AG09319 (cell line): Measurements from ENCODE around the gene SLC28A1.
A peak's percentile ranks its signal among the peaks of the same experiment; 100 is the strongest.

Source experiments
- DNase-seq: peaks from one replicate; pipeline ENCODE4 v3.0.0-alpha.2; 2010; ENCODE audit warnings: low read depth; ENCODE audit errors: extremely low read depth
- CTCF ChIP-seq: IDR thresholded peaks from 2 replicates; pipeline ENCODE4 v1.5.1; 2011; ENCODE audit warnings: low read depth, mild to moderate bottlenecking, inconsistent platforms, low read length, moderate library complexity

Gene SLC28A1

DNA sequence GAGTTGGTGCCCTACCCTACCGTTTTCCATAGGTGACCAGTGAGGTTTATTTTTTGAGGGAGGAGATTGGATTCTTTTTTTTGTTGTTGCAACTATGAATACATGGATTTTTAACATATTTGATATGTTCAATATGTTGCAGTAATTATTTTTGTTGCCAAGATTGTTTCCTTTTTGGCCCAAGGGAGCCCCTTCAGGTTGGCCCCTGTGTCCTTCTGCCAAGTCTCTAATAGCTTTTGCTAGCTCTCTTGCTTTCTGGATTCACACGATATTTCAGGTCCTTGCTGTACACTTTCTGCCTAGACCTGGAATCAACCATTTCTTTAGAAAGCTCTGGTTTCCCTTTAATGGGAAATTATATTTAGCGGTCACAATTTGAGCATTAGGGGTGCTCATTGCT, 22.7 kb upstream of the SLC28A1 start:
- DNase-seq = no peak
- TF ChIP-seq CTCF = no peak

GRCh38 chr15:84862214-84862975, 22.1 kb upstream of the SLC28A1 start:
- no peak for TF ChIP-seq CTCF
- DNase-seq = no peak

DNA sequence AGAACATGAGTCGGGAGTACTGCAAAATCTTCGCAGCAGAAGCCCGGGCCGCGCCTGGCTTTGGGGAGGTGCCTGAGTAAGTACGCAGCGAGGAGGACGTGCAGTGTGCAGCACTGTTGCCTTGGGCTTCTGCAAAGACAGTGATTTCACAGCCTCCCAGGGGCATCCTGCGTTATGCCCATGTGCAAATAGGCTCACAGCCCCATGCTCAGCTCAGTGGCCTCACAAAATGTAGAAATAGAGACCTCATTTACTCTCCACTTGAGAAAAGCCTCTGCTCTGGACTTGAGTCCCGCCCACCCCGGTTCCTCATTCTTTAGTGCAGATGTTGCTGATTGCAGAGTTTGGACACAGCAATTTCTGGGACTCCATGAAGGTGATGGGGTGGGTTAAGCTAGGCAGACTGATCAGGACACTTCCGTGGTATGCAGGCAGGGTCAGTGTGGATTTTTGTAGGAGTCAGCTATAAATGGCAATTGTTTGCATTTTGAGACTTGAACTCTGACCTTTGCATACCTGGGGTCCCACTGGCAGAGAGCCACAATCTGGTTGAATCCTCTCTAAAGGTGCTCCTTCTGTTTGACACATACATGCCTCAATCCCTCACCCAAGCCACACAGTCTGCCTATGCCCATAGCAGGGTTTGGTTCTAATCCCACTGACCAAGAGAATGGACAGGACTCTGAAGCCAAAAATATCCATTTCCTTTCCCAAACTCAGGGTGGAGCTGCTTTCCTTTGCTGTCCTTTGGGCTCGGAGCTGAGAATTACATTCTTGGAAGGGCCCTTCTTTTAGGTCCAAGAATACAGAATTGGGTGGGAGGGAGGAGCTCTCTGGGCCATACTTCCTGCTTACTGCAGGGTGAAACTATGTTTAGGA, 20.7 kb upstream of the SLC28A1 start:
- peak; percentile 23 for TF ChIP-seq CTCF
- DNase-seq = no peak

DNA sequence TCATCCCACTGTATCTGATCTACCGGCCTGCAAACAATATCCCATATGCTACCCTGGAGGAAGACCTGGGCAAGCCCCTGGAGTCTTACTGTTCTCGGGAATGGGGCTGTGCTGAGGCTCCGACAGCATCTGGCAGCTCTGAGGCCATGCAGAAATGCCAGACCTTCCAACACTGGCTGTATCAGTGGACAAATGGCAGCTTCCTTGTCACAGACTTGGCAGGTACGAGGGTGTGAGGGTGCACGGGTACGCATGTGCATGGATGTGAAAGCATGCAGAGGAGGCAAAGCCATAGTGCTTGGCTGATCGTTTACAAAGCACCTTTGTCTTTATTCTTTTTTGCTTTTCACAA, 20.0 kb upstream of the SLC28A1 start:
- no peak for DNase-seq
- no peak for TF ChIP-seq CTCF

DNA sequence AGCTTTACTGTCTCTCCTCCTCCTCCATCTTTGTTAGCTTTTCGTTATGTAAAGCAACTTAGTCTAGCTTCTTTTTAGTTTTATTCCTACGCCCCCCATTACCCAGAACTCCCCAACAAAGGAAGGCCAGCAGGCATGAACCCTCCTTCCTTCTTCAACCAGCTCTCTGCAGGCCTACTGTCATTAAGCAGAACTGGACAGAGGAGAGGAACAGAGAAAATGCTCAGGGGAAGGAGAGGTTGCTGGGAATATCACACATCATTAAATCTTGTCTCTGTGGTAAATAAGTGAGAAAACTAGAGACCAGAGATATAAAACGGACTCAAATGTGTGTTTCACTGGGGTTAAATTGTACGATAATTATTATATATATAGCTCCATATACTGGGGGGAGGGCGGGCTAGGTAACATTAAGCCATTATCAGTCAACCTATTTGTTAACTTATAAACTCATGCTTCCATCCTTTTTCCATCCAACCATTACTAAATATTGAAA, 19.3 kb upstream of the SLC28A1 start:
- no peak for TF ChIP-seq CTCF
- no peak for DNase-seq

DNA sequence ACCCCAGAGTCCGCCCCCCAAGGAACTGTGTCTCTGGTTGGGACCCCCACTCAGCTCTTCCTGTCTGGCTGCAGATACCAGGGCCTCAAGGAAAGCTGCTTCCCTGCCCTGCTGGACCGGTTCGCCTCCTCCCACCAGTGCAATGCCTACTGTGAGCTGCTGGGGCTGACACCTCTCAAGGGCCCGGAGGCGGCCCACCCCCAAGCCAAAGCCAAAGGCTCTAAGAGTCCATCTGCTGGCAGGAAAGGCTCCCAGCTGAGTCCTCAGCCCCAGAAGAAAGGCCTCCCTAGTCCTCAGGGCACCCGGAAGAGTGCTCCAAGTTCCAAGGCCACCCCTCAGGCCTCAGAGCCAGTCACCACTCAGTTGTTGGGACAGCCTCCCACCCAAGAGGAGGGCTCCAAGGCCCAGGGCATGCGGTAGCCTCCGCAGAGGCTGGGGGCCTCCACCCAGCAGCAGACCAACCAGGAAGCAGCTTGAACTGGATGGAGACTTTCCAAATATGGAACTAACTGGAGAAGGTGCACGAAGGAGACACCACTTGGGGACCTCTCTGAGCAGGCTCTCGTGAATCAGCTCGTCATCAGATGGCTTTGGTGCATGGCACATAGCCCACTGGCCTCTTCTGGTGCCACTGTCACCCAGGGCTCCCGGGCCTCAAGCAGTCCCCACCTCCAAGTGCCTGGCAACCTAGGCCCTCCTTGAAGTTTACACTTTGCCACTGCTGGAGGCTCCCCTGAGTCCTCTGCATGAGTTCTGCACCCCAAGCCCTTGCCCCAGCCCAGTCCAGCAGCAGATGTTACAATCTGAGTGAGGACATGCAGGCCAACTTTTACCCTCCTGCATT, 16.2 kb upstream of the SLC28A1 start:
- no peak for TF ChIP-seq CTCF
- DNase-seq = no peak
